ENCODE measurements around the gene LSM2. TPM values are rescaled to one million over a fixed set of nuclear protein-coding genes. Genes with fewer than 3 reads are reported as not detected.

The LSM2 gene
- total and polyA plus RNA-seq, 2 donors from 2014 or later: 41.6 to 70.6 TPM

DNA sequence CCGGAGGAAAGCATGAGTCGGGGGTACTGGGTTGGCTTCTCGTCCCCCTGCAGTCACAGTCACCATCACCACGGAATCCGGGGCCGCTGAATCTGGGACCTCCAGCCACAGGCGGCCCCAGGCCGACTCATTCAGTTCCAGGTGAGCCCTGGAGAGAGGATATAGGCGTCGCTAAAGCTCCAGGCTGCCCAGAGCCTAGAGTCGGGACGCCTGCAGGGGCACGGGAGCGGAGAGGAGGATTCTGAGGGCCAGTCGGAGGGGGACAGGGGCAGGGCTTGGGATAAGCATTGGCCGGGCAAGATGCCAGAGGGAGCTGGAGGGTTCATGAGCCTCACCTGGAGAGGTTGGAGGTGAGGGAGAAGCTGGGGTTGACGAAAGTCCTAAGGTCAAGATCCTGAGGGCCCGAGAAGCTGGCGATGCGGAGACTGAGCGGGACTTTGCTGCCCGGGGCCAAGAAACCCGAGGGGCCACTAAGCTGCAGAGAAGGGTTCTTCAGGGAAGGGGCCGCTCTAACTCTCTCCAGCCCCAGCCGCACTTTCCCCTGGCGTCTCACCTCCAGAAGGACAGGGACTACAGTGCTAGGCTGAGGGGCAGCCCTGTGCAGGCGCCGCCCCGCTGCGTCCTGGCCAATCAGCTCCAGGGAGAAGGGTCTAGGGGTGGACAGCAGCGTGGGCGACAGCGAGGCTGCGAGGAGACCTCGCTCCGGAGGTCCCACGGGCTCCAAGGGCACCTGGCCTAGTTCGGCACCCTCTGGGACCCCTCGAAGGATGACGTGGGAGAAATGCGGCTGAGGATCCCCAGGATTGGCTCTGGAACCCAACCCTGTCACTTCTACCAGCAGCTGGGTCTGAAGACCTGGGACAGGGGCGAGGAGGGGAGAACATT, 40.6 kb downstream of the LSM2 start:
- intact Hi-C loops (cut with DNase I): no loop called here
- no peaks in the 10 kb centered on the region for H3K9me3 ChIP-seq (ENCODE audit: control insufficient read depth in 2 of 3, insufficient read depth in 1 of 3, low read length in 3 of 3)
- H3K4me1 ChIP-seq (ENCODE audit: control insufficient read depth in 2 of 3, insufficient read depth in 2 of 3, low read depth in 1 of 3, low read length in 3 of 3): peaks cover 0 to 7% (median 0%) of the 10 kb centered on the region in 3 donors
- H3K27ac ChIP-seq (ENCODE audit: low read depth in 2 of 2, low read length in 2 of 2): no peak overlapping the region
- H3K27me3 ChIP-seq (ENCODE audit: control insufficient read depth, insufficient read depth, low read length): no peaks in the 10 kb centered on the region
- peak overlapping the region in 1 of 3 donors; percentile 41 for H3K4me3 ChIP-seq (ENCODE audit: low read length in 3 of 3)
- DNase-seq: peak; percentile 54 to 73 (median 70)
- no peak for FAIRE-seq
- H3K9ac ChIP-seq (ENCODE audit: low read length in 3 of 3): peak overlapping the region in 1 of 3 donors; percentile 15
- no peaks in the 10 kb centered on the region for H3K36me3 ChIP-seq (ENCODE audit: control insufficient read depth in 2 of 3, insufficient read depth in 3 of 3, low read length in 3 of 3)
- TF ChIP-seq, protein P1, sequence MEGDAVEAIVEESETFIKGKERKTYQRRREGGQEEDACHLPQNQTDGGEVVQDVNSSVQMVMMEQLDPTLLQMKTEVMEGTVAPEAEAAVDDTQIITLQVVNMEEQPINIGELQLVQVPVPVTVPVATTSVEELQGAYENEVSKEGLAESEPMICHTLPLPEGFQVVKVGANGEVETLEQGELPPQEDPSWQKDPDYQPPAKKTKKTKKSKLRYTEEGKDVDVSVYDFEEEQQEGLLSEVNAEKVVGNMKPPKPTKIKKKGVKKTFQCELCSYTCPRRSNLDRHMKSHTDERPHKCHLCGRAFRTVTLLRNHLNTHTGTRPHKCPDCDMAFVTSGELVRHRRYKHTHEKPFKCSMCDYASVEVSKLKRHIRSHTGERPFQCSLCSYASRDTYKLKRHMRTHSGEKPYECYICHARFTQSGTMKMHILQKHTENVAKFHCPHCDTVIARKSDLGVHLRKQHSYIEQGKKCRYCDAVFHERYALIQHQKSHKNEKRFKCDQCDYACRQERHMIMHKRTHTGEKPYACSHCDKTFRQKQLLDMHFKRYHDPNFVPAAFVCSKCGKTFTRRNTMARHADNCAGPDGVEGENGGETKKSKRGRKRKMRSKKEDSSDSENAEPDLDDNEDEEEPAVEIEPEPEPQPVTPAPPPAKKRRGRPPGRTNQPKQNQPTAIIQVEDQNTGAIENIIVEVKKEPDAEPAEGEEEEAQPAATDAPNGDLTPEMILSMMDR (IDR thresholded peaks at IDR 0.05; ENCODE audit: borderline replicate concordance, extremely low read depth, insufficient read depth): no peak

DNA sequence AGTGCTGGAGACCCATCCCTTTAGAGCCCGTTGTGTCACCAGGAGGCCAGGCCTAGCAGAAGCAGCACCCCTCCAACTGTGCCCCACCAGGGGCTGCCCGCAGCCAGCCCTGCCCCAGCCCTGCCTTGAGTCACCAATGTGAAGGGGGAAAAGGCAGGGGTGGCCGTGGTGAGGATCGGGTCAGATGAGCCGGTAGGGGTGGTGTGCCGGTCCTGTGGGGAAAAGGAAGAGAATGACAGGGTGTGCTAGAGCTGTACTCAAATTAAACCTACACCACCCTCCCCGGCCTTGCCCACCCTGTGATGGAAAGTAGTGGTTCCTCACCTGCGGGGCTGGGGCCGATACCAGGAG, 41.2 kb downstream of the LSM2 start:
- DNase-seq (no peak), FAIRE-seq (no peak)
- Histone ChIP-seq H3K9me3 (ENCODE audit: control insufficient read depth in 2 of 3, insufficient read depth in 1 of 3, low read length in 3 of 3) (no peaks in the 10 kb centered on the region), H3K27me3 (ENCODE audit: control insufficient read depth, insufficient read depth, low read length) (no peaks in the 10 kb centered on the region), H3K4me1 (ENCODE audit: control insufficient read depth in 2 of 3, insufficient read depth in 2 of 3, low read depth in 1 of 3, low read length in 3 of 3) (peaks cover 0 to 7% (median 0%) of the 10 kb centered on the region in 3 donors), H3K9ac (ENCODE audit: low read length in 3 of 3) (no peak overlapping the region), H3K36me3 (ENCODE audit: control insufficient read depth in 2 of 3, insufficient read depth in 3 of 3, low read length in 3 of 3) (no peaks in the 10 kb centered on the region), H3K4me3 (ENCODE audit: low read length in 3 of 3) (peak overlapping the region in 1 of 3 donors; percentile 41), H3K27ac (ENCODE audit: low read depth in 2 of 2, low read length in 2 of 2) (no peak overlapping the region)
- TF ChIP-seq, protein P1 (IDR thresholded peaks at IDR 0.05; ENCODE audit: borderline replicate concordance, extremely low read depth, insufficient read depth): no peak
- intact Hi-C loops (cut with DNase I): no loop called here

DNA sequence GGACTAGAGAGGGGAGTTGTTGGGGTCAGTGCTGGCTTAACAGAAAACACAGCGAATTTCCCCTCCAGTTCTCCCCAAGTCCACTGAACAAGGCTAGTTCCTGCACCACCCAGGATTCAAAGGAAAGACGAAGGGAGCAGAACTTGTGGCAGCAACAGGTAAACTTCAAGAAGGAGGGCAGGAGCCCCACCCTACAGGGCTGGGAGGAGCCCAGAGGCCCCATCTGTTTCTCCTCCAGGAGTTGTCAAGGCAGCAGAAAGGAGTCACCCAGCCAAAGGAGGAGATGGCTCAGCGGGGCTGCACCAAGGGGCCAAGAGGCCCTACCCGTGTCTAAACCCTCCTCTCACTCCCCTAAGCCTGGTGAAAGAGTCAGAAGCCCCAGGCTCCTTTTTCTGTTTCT, 42.6 kb downstream of the LSM2 start:
- H3K27me3 ChIP-seq (ENCODE audit: control insufficient read depth, insufficient read depth, low read length): no peaks in the 10 kb centered on the region
- H3K36me3 ChIP-seq (ENCODE audit: control insufficient read depth in 2 of 3, insufficient read depth in 3 of 3, low read length in 3 of 3): no peaks in the 10 kb centered on the region
- FAIRE-seq: no peak
- peaks cover 0 to 7% (median 0%) of the 10 kb centered on the region in 3 donors for H3K4me1 ChIP-seq (ENCODE audit: control insufficient read depth in 2 of 3, insufficient read depth in 2 of 3, low read depth in 1 of 3, low read length in 3 of 3)
- H3K27ac ChIP-seq (ENCODE audit: low read depth in 2 of 2, low read length in 2 of 2): no peak overlapping the region
- peak in 1 of 5 donors; percentile 34 for DNase-seq
- no peaks in the 10 kb centered on the region for H3K9me3 ChIP-seq (ENCODE audit: control insufficient read depth in 2 of 3, insufficient read depth in 1 of 3, low read length in 3 of 3)
- TF ChIP-seq, protein P1 (IDR thresholded peaks at IDR 0.05; ENCODE audit: borderline replicate concordance, extremely low read depth, insufficient read depth): no peak
- intact Hi-C loops (cut with DNase I): no loop called here
- H3K9ac ChIP-seq (ENCODE audit: low read length in 3 of 3): no peak overlapping the region
- H3K4me3 ChIP-seq (ENCODE audit: low read length in 3 of 3): no peak overlapping the region

Measured in kidney (tissue), 14 donors.